Activated T-helper 17 cell treated with anti-CD3 and anti-CD28 coated beads, Interleukin-2, amount 50 U/mL, for 72 hours (primary cell): ENCODE results near the gene KIRREL2. TPM values are rescaled to one million over a fixed set of nuclear protein-coding genes. Genes with fewer than 3 reads are reported as not detected.
A peak's percentile ranks its signal among the peaks of the same experiment; 100 is the strongest.

ENCODE experiments used
- ATAC-seq: fragments of 150-1000 bp; cut with Tn5 transposase; replicated peaks from 2 replicates; pipeline ENCODE4 v1.10.0; 2021; ENCODE audit warnings: mild to moderate bottlenecking, moderate library complexity
- H3K27ac Mint-ChIP-seq: one replicate; pipeline ENCODE4 v1.8.0; 2022; ENCODE audit warnings: mixed read lengths
- H3K27me3 Mint-ChIP-seq: one replicate; pipeline ENCODE4 v1.8.0; 2022; ENCODE audit warnings: mixed read lengths
- H3K36me3 Mint-ChIP-seq: one replicate; pipeline ENCODE4 v1.8.0; 2022; ENCODE audit warnings: low read depth, mild to moderate bottlenecking, mixed read lengths
- H3K4me1 Mint-ChIP-seq: one replicate; pipeline ENCODE4 v1.8.0; 2022; ENCODE audit warnings: mixed read lengths
- H3K4me3 Mint-ChIP-seq: one replicate; pipeline ENCODE4 v1.8.0; 2022; ENCODE audit warnings: mild to moderate bottlenecking, mixed read lengths
- H3K9me3 Mint-ChIP-seq: one replicate; pipeline ENCODE4 v1.8.0; 2022; ENCODE audit warnings: mixed read lengths
- total RNA-seq, 2 donors: library from RNA; stranded (reverse); gene quantifications; one replicate each; pipeline ENCODE4 v1.2.3, GENCODE V29; 2022

KIRREL2 gene
- total RNA-seq, 2 donors from 2014 or later = 1.0 to 1.4 TPM

GRCh38 chr19:35870798-35871197 lies 14.1 kb downstream of the KIRREL2 start:
- no peak for ATAC-seq
- Mint-ChIP-seq H3K27me3 (peaks cover 21% of the 10 kb centered on the region), H3K27ac (no peak overlapping the region), H3K4me1 (peaks cover 9% of the 10 kb centered on the region), H3K36me3 (peaks cover 6% of the 10 kb centered on the region), H3K4me3 (peak overlapping the region; percentile 80), H3K9me3 (no peaks in the 10 kb centered on the region)

- peaks cover 9% of the 10 kb centered on the region for H3K4me1 Mint-ChIP-seq
- no peak for ATAC-seq
- H3K27ac Mint-ChIP-seq = no peak overlapping the region
- H3K9me3 Mint-ChIP-seq = no peaks in the 10 kb centered on the region
- H3K36me3 Mint-ChIP-seq = peaks cover 6% of the 10 kb centered on the region
- peaks cover 15% of the 10 kb centered on the region for H3K27me3 Mint-ChIP-seq
- H3K4me3 Mint-ChIP-seq = no peak overlapping the region
Measured at GRCh38 chr19:35871611-35872010, 14.9 kb downstream of the KIRREL2 start.

- Mint-ChIP-seq H3K9me3 (no peaks in the 10 kb centered on the region), H3K27ac (no peak overlapping the region), H3K36me3 (peaks cover 6% of the 10 kb centered on the region), H3K4me3 (no peak overlapping the region), H3K27me3 (peaks cover 14% of the 10 kb centered on the region), H3K4me1 (peaks cover 9% of the 10 kb centered on the region)
- no peak for ATAC-seq
Measured at GRCh38 chr19:35872180-35872579, 15.5 kb downstream of the KIRREL2 start.

GRCh38 chr19:35874392-35874930 lies 17.8 kb downstream of the KIRREL2 start:
- no peak for ATAC-seq
- Mint-ChIP-seq H3K36me3 (peaks cover 6% of the 10 kb centered on the region), H3K27ac (no peak overlapping the region), H3K9me3 (no peaks in the 10 kb centered on the region), H3K4me3 (no peak overlapping the region), H3K4me1 (peaks cover 10% of the 10 kb centered on the region), H3K27me3 (peaks cover 12% of the 10 kb centered on the region)

- H3K36me3 Mint-ChIP-seq = no peaks in the 10 kb centered on the region
- H3K4me1 Mint-ChIP-seq = peaks cover 6% of the 10 kb centered on the region
- ATAC-seq = no peak
- H3K9me3 Mint-ChIP-seq = no peaks in the 10 kb centered on the region
- H3K27ac Mint-ChIP-seq = no peak overlapping the region
- no peak overlapping the region for H3K4me3 Mint-ChIP-seq
- peaks cover 14% of the 10 kb centered on the region for H3K27me3 Mint-ChIP-seq
Measured at GRCh38 chr19:35879068-35879467, 22.4 kb downstream of the KIRREL2 start.

- ATAC-seq = peak; percentile 86
- Mint-ChIP-seq H3K27me3 (peaks cover 14% of the 10 kb centered on the region), H3K9me3 (no peaks in the 10 kb centered on the region), H3K27ac (no peak overlapping the region), H3K4me1 (peaks cover 6% of the 10 kb centered on the region), H3K36me3 (no peaks in the 10 kb centered on the region), H3K4me3 (no peak overlapping the region)
Measured at GRCh38 chr19:35879770-35880317, 23.1 kb downstream of the KIRREL2 start.

- Mint-ChIP-seq H3K27ac (no peak overlapping the region), H3K27me3 (peaks cover 14% of the 10 kb centered on the region), H3K4me3 (no peak overlapping the region), H3K36me3 (peaks cover 15% of the 10 kb centered on the region), H3K9me3 (no peaks in the 10 kb centered on the region), H3K4me1 (peaks cover 6% of the 10 kb centered on the region)
- ATAC-seq = peak; percentile 25
Measured at GRCh38 chr19:35882114-35882832, 25.6 kb downstream of the KIRREL2 start.

GRCh38 chr19:35883882-35884281 lies 27.2 kb downstream of the KIRREL2 start:
- peaks cover 31% of the 10 kb centered on the region for H3K36me3 Mint-ChIP-seq
- no peak overlapping the region for H3K4me3 Mint-ChIP-seq
- peaks cover 14% of the 10 kb centered on the region for H3K4me1 Mint-ChIP-seq
- ATAC-seq = peak; percentile 11
- peaks cover 10% of the 10 kb centered on the region for H3K27me3 Mint-ChIP-seq
- no peaks in the 10 kb centered on the region for H3K9me3 Mint-ChIP-seq
- H3K27ac Mint-ChIP-seq = peak overlapping the region; percentile 30

GRCh38 chr19:35885225-35885738 lies 28.6 kb downstream of the KIRREL2 start:
- Mint-ChIP-seq H3K27me3 (peaks cover under 1% of the 10 kb centered on the region), H3K4me3 (no peak overlapping the region), H3K27ac (peak overlapping the region; percentile 41), H3K4me1 (peaks cover 11% of the 10 kb centered on the region), H3K9me3 (no peaks in the 10 kb centered on the region), H3K36me3 (peaks cover 45% of the 10 kb centered on the region)
- ATAC-seq = no peak

- Mint-ChIP-seq H3K27me3 (no peaks in the 10 kb centered on the region), H3K27ac (peak overlapping the region; percentile 41), H3K36me3 (peaks cover 51% of the 10 kb centered on the region), H3K4me3 (no peak overlapping the region), H3K4me1 (peaks cover 11% of the 10 kb centered on the region), H3K9me3 (no peaks in the 10 kb centered on the region)
- ATAC-seq = no peak
Measured at GRCh38 chr19:35885904-35886303, 29.2 kb downstream of the KIRREL2 start.

- H3K9me3 Mint-ChIP-seq = no peaks in the 10 kb centered on the region
- no peak overlapping the region for H3K4me3 Mint-ChIP-seq
- H3K36me3 Mint-ChIP-seq = peaks cover 64% of the 10 kb centered on the region
- ATAC-seq = no peak
- H3K4me1 Mint-ChIP-seq = peaks cover 11% of the 10 kb centered on the region
- H3K27ac Mint-ChIP-seq = peak overlapping the region; percentile 54
- no peaks in the 10 kb centered on the region for H3K27me3 Mint-ChIP-seq
Measured at GRCh38 chr19:35887197-35887596, 30.5 kb downstream of the KIRREL2 start.

- H3K36me3 Mint-ChIP-seq = peaks cover 76% of the 10 kb centered on the region
- no peak overlapping the region for H3K27ac Mint-ChIP-seq
- peaks cover 11% of the 10 kb centered on the region for H3K4me1 Mint-ChIP-seq
- H3K4me3 Mint-ChIP-seq = no peak overlapping the region
- H3K27me3 Mint-ChIP-seq = no peaks in the 10 kb centered on the region
- no peaks in the 10 kb centered on the region for H3K9me3 Mint-ChIP-seq
- ATAC-seq = no peak
Measured at GRCh38 chr19:35888398-35888797, 31.7 kb downstream of the KIRREL2 start.

GRCh38 chr19:35889370-35890112 lies 32.8 kb downstream of the KIRREL2 start:
- Mint-ChIP-seq H3K4me3 (no peak overlapping the region), H3K27me3 (no peaks in the 10 kb centered on the region)
- no peak for ATAC-seq

GRCh38 chr19:35890113-35890650 lies 33.5 kb downstream of the KIRREL2 start:
- Mint-ChIP-seq H3K27ac (no peak overlapping the region), H3K36me3 (peaks cover 93% of the 10 kb centered on the region), H3K4me1 (peaks cover 11% of the 10 kb centered on the region), H3K4me3 (no peak overlapping the region), H3K27me3 (no peaks in the 10 kb centered on the region), H3K9me3 (no peaks in the 10 kb centered on the region)
- no peak for ATAC-seq

More at GRCh38 chr19:35889370-35890112, 32.8 kb downstream of the KIRREL2 start:
- Mint-ChIP-seq H3K36me3 (peaks cover 87% of the 10 kb centered on the region), H3K27ac (no peak overlapping the region), H3K4me1 (peaks cover 11% of the 10 kb centered on the region), H3K9me3 (no peaks in the 10 kb centered on the region)
